PC-9 (cell line): Measurements from ENCODE around the gene RPL13. TPM values are rescaled to one million over a fixed set of nuclear protein-coding genes. Genes with fewer than 3 reads are reported as not detected.
A peak's percentile ranks its signal among the peaks of the same experiment; 100 is the strongest.

Experiments
- BruUV-seq: library from RNA; stranded (reverse); fragments of 400-500 nt; replicated peaks from 2 replicates; lab custom pipeline; 2021; lab: Mats Ljungman, UMichigan
- CTCF ChIA-PET: fragments of 300-600 bp; sonication (Branson Sonifier 250); formaldehyde crosslinking; loops from one replicate; lab custom pipeline; 2022; ENCODE audit warnings: antibody characterized with exemption; lab: Charles Lee
- POLR2A ChIA-PET: fragments of 300-600 bp; sonication (Branson Sonifier 250); formaldehyde crosslinking; loops from one replicate; lab custom pipeline; 2022; ENCODE audit warnings: antibody characterized with exemption; ENCODE audit not compliant: unreplicated experiment; lab: Charles Lee
- DNase-seq, 2 experiments: peaks; one replicate each; pipeline versions ENCODE4 v3.0.0 to v3.0.0-alpha.2; 2015 to 2022; ENCODE audit warnings: mixed read lengths in 1 of 2
- H2AFZ ChIP-seq: fragments of 200-600 bp; sonication (generic); 2 replicates; pipeline ENCODE4 v1.8.1; 2017; ENCODE audit warnings: antibody characterized with exemption
- H3F3A ChIP-seq: fragments of 200-600 bp; sonication (generic); 2 replicates; pipeline ENCODE4 v1.8.1; 2017; ENCODE audit warnings: antibody characterized with exemption, mild to moderate bottlenecking, low read depth; ENCODE audit not compliant: insufficient read depth
- H3K27ac ChIP-seq: fragments of 200-600 bp; sonication (generic); 2 replicates; pipeline ENCODE4 v1.6.1; 2016; ENCODE audit warnings: mixed run types
- H3K27me3 ChIP-seq: fragments of 200-600 bp; sonication (generic); 2 replicates; pipeline ENCODE4 v1.6.1; 2016; ENCODE audit warnings: low read depth, mixed run types; ENCODE audit not compliant: insufficient read depth
- H3K36me3 ChIP-seq: fragments of 200-600 bp; sonication (generic); 2 replicates; pipeline ENCODE4 v1.6.1; 2016; ENCODE audit warnings: low read depth, mixed run types
- H3K4me1 ChIP-seq: fragments of 200-600 bp; sonication (generic); replicated peaks from 2 replicates; pipeline ENCODE4 v1.6.1; 2016; ENCODE audit warnings: mixed run types; ENCODE audit not compliant: insufficient read depth
- H3K4me2 ChIP-seq: fragments of 200-600 bp; sonication (generic); 2 replicates; pipeline ENCODE4 v1.6.1; 2017; ENCODE audit warnings: mixed run types
- H3K4me3 ChIP-seq: fragments of 200-600 bp; sonication (generic); 2 replicates; pipeline ENCODE4 v1.6.1; 2016; ENCODE audit warnings: mixed run types
- H3K79me2 ChIP-seq: fragments of 200-600 bp; sonication (generic); 2 replicates; pipeline ENCODE4 v1.6.1; 2017; ENCODE audit warnings: low read depth, mixed run types
- H3K9me2 ChIP-seq: fragments of 200-600 bp; sonication (generic); 2 replicates; pipeline ENCODE4 v1.8.1; 2017; ENCODE audit warnings: mild to moderate bottlenecking; ENCODE audit not compliant: insufficient read depth
- H3K9me3 ChIP-seq: fragments of 200-600 bp; sonication (generic); 2 replicates; pipeline ENCODE4 v1.8.1; 2016; ENCODE audit warnings: low read depth; ENCODE audit not compliant: insufficient read depth
- H4K20me1 ChIP-seq: fragments of 200-600 bp; sonication (generic); 2 replicates; pipeline ENCODE4 v1.8.1; 2017; ENCODE audit not compliant: insufficient read depth
- EZH2 ChIP-seq: fragments of 200-600 bp; sonication (generic); IDR thresholded peaks from 2 replicates; pipeline ENCODE4 v1.8.0; 2017; ENCODE audit warnings: antibody characterized with exemption, low read depth
- intact Hi-C: fragments of 100-400 bp; cut with micrococcal nuclease; formaldehyde crosslinking; loops from one replicate; pipeline ENCODE4 v1.10.0; 2022; ENCODE audit not compliant: unreplicated experiment
- total RNA-seq: library from RNA; stranded (reverse); gene quantifications from 2 replicates; pipeline ENCODE4 v1.2.3, GENCODE V29; 2021
- TF ChIP-seq, protein P1 (sequence below): fragments of 200-600 bp; sonication (generic); conservative IDR thresholded peaks from 2 replicates; pipeline ENCODE4 v1.6.1; 2017; ENCODE audit warnings: mixed run types, antibody characterized with exemption, mild to moderate bottlenecking, moderate library complexity

RPL13 gene
- total RNA-seq, 1 experiment from 2014 or later, result 2,045 TPM

DNA sequence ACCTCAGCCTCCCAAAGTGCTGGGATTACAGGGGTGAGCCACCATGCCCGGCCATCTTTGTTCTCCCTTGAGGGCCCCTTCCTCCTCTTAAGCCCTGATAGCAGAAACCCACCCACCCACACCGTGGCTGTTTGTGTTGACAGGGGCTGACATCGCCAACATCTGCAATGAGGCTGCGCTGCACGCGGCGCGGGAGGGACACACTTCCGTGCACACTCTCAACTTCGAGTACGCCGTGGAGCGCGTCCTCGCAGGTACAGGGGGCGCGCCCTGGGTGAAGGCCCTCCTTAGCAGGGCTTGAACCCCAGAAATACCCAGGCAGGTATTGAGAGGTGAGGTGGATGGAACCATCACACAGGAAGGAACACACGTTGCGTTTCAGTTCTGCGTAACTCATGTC is 12.6 kb upstream of the RPL13 start:
- 0 out of 2 replicates have a peak, but pooled peaks cover 5% of the 10 kb centered on the region for H3K36me3 ChIP-seq

DNA sequence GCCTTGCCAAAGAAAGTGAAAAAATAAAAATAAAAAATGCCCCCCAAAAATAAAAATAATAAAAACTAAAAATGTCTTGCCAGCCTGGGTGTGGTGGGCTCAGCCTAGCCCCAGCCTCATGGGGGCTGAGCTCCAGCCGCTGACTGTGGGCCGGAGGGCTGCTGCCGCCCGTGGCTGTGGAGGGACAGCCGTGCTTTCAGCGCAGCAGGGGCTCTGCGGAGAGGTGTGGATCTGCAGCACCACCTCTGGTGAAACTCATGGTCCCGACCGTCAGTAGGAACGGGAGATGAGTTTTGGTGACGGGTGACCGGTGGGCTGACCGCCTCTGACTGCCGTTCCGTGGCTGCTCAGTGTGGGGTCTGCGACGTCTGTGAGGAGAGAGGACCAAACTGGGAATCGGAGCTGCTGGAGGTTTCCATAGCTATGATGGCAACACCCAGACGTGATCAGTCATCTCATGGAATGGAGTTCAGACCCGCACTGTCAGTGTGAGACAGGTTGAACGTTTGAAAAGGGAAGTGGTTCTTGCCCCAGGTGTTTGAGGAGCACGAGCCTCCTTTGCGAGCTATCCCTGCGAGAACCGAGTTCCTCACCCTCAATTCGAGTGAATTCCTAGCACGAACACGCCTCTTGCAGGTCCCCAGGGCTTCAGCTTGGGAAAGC is 12.0 kb upstream of the RPL13 start:
- H2AFZ ChIP-seq, result no peak overlapping the region
- no TSS peak for BruUV-seq
- no peaks in the 10 kb centered on the region for H3K9me3 ChIP-seq
- no peaks in the 10 kb centered on the region for H3K79me2 ChIP-seq
- no peaks in the 10 kb centered on the region for H3K27me3 ChIP-seq
- DNase-seq, result no peak
- ChIA-PET CTCF (no interaction called here), POLR2A (interaction anchor here (0.7 kb wide), 1 partner anchor 153 kb away, joined by 3 read pairs; no protein-coding TSS in a partner anchor)
- no peak overlapping the region for H3K4me2 ChIP-seq
- no peaks in the 10 kb centered on the region for H3K9me2 ChIP-seq
- intact Hi-C loops, result no loop called here
- no peaks in the 10 kb centered on the region for H4K20me1 ChIP-seq
- H3K4me1 ChIP-seq, result no peaks in the 10 kb centered on the region
- 0 out of 2 replicates have a peak, but pooled peaks cover 9% of the 10 kb centered on the region for H3K36me3 ChIP-seq
- no peak for TF ChIP-seq EZH2
- TF ChIP-seq, protein P1, sequence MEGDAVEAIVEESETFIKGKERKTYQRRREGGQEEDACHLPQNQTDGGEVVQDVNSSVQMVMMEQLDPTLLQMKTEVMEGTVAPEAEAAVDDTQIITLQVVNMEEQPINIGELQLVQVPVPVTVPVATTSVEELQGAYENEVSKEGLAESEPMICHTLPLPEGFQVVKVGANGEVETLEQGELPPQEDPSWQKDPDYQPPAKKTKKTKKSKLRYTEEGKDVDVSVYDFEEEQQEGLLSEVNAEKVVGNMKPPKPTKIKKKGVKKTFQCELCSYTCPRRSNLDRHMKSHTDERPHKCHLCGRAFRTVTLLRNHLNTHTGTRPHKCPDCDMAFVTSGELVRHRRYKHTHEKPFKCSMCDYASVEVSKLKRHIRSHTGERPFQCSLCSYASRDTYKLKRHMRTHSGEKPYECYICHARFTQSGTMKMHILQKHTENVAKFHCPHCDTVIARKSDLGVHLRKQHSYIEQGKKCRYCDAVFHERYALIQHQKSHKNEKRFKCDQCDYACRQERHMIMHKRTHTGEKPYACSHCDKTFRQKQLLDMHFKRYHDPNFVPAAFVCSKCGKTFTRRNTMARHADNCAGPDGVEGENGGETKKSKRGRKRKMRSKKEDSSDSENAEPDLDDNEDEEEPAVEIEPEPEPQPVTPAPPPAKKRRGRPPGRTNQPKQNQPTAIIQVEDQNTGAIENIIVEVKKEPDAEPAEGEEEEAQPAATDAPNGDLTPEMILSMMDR, result no peak
- H3F3A ChIP-seq, result no peaks in the 10 kb centered on the region
- H3K27ac ChIP-seq, result no peak overlapping the region
- H3K4me3 ChIP-seq, result no peak overlapping the region

More for the DNA sequence above, 12.6 kb upstream of the RPL13 start:
- TF ChIP-seq, protein P1, result no peak
- TF ChIP-seq EZH2, result no peak
- intact Hi-C loops, result no loop called here
- POLR2A ChIA-PET, result no interaction called here
- Histone ChIP-seq H2AFZ (no peak overlapping the region), H4K20me1 (no peaks in the 10 kb centered on the region), H3K79me2 (no peaks in the 10 kb centered on the region), H3K4me1 (no peaks in the 10 kb centered on the region), H3K27ac (no peak overlapping the region), H3F3A (no peaks in the 10 kb centered on the region), H3K4me2 (no peak overlapping the region), H3K4me3 (no peak overlapping the region), H3K27me3 (no peaks in the 10 kb centered on the region), H3K9me3 (no peaks in the 10 kb centered on the region), H3K9me2 (no peaks in the 10 kb centered on the region)
- no TSS peak for BruUV-seq
- CTCF ChIA-PET, result no interaction called here
- no peak for DNase-seq

DNA sequence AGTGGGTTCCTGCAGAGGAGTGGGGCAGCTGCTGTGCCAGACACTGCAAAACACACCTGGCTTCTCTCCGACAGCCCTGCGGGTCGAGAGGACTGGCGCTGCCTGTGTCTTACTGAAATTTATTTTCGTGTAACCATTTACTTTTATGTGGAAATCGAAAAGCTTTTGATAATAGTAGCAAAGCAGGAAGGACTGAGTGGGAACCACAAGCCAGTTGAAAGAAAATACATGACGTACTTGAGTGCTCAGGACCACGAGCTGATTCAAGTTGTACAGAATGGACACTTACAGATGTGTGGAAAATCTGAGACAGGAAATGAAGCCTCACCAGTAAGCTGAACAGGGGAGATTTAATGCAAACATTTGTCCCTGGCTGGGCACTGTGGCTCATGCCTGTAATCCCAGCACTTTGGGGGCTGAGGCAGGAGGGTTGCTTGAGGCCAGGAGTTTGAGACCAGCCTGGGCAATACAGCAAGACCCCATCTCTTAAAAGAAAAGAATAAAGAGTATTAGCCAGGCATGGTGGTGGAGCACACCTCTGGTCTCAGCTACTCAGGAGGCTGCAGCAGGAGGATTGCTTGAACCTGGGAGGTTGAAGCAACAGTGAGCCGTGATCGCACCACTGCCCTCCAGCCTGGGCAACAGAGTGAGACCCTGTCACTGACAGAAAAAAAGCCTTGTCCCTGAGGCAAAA is 11.3 kb upstream of the RPL13 start:
- H3K79me2 ChIP-seq, result no peaks in the 10 kb centered on the region
- H3K27ac ChIP-seq, result no peak overlapping the region
- TF ChIP-seq, protein P1, result no peak
- no peak for TF ChIP-seq EZH2
- no peaks in the 10 kb centered on the region for H3F3A ChIP-seq
- ChIA-PET POLR2A (interaction anchor here (0.7 kb wide), 1 partner anchor 154 kb away, joined by 3 read pairs; no protein-coding TSS in a partner anchor), CTCF (interaction anchor here (0.7 kb wide), 1 partner anchor 122 kb away, joined by 4 read pairs; no protein-coding TSS in a partner anchor)
- no peak overlapping the region for H3K4me3 ChIP-seq
- no peaks in the 10 kb centered on the region for H3K9me2 ChIP-seq
- no peak for DNase-seq
- H3K36me3 ChIP-seq, result 0 out of 2 replicates have a peak, but pooled peaks cover 9% of the 10 kb centered on the region
- no peaks in the 10 kb centered on the region for H3K4me1 ChIP-seq
- H3K27me3 ChIP-seq, result no peaks in the 10 kb centered on the region
- intact Hi-C loops, result no loop called here
- BruUV-seq, result TSS peak; percentile 7
- no peaks in the 10 kb centered on the region for H3K9me3 ChIP-seq
- no peak overlapping the region for H3K4me2 ChIP-seq
- no peak overlapping the region for H2AFZ ChIP-seq
- no peaks in the 10 kb centered on the region for H4K20me1 ChIP-seq
